IPS-11a (cell line): Measurements from ENCODE around the gene SLC22A3.
A peak's percentile ranks its signal among the peaks of the same experiment; 100 is the strongest.
"Not testable (repeated sequence)": the region's sequence is repeated elsewhere in the genome, so short reads cannot be mapped to it uniquely, and the experiment has no call there.

Source experiments
- H3K4me3 ChIP-seq: one replicate; pipeline ENCODE4 v1.5.1; 2013; ENCODE audit warnings: low read depth, low read length, control low read depth

Gene SLC22A3

GRCh38 chr6:160348223-160349019 lies at the start of gene SLC22A3:
TSS of gene SLC22A3 (plus strand) at chr6:160348378. CDS start at chr6:160348420, 42 bp downstream.
- peak within 1 kb of the TSS; percentile 50 for H3K4me3 ChIP-seq

- H3K4me3 ChIP-seq = no peak overlapping the region
These were observed 48.6 kb upstream of the SLC22A3 start for GRCh38 chr6:160299559-160299958.

GRCh38 chr6:160300076-160300695 lies 48.0 kb upstream of the SLC22A3 start:
- H3K4me3 ChIP-seq = no peak overlapping the region

- no peak overlapping the region for H3K4me3 ChIP-seq
These were observed 46.8 kb upstream of the SLC22A3 start for GRCh38 chr6:160301339-160301738.

- H3K4me3 ChIP-seq = not testable (repeated sequence)
These were observed 45.6 kb upstream of the SLC22A3 start for GRCh38 chr6:160302431-160303082.

- no peak overlapping the region for H3K4me3 ChIP-seq
These were observed 44.4 kb upstream of the SLC22A3 start for GRCh38 chr6:160303806-160304205.

- no peak overlapping the region for H3K4me3 ChIP-seq
These were observed 42.1 kb upstream of the SLC22A3 start for GRCh38 chr6:160305926-160306713.

- no peak overlapping the region for H3K4me3 ChIP-seq
These were observed 38.5 kb upstream of the SLC22A3 start for GRCh38 chr6:160309718-160310117.

GRCh38 chr6:160312900-160313299 lies 35.3 kb upstream of the SLC22A3 start:
- H3K4me3 ChIP-seq = no peak overlapping the region

- H3K4me3 ChIP-seq = no peak overlapping the region
These were observed 32.9 kb upstream of the SLC22A3 start for GRCh38 chr6:160315310-160315709.

GRCh38 chr6:160316261-160316660 lies 31.9 kb upstream of the SLC22A3 start:
- no peak overlapping the region for H3K4me3 ChIP-seq

- H3K4me3 ChIP-seq = no peak overlapping the region
These were observed 28.9 kb upstream of the SLC22A3 start for GRCh38 chr6:160319246-160319645.

GRCh38 chr6:160321729-160322505 lies 26.3 kb upstream of the SLC22A3 start:
- H3K4me3 ChIP-seq = no peak overlapping the region

GRCh38 chr6:160327981-160328380 lies 20.2 kb upstream of the SLC22A3 start:
- H3K4me3 ChIP-seq = no peak overlapping the region

- no peak overlapping the region for H3K4me3 ChIP-seq
These were observed 19.7 kb upstream of the SLC22A3 start for GRCh38 chr6:160328447-160328846.

GRCh38 chr6:160329188-160329587 lies 19.0 kb upstream of the SLC22A3 start:
- H3K4me3 ChIP-seq = no peak overlapping the region

- no peak overlapping the region for H3K4me3 ChIP-seq
These were observed 17.6 kb upstream of the SLC22A3 start for GRCh38 chr6:160330619-160331018.

GRCh38 chr6:160331204-160331603 lies 17.0 kb upstream of the SLC22A3 start:
- H3K4me3 ChIP-seq = no peak overlapping the region

- H3K4me3 ChIP-seq = no peak overlapping the region
These were observed 16.4 kb upstream of the SLC22A3 start for GRCh38 chr6:160331753-160332152.

- H3K4me3 ChIP-seq = no peak overlapping the region
These were observed 15.1 kb upstream of the SLC22A3 start for GRCh38 chr6:160333101-160333500.
